Measurements from ENCODE around the gene RHOU.
"Not testable (repeated sequence)": the region's sequence is repeated elsewhere in the genome, so short reads cannot be mapped to it uniquely, and the experiment has no call there.

Gene RHOU

GRCh38 chr1:228765168-228765946 lies 30.1 kb downstream of the RHOU start:
- no peak for DNase-seq

GRCh38 chr1:228766788-228767187 lies 31.5 kb downstream of the RHOU start:
- no peak for DNase-seq

GRCh38 chr1:228767636-228768354 lies 32.5 kb downstream of the RHOU start:
- no peak for DNase-seq

GRCh38 chr1:228768355-228769000 lies 33.2 kb downstream of the RHOU start:
- no peak for DNase-seq

- DNase-seq: no peak
Measured at GRCh38 chr1:228770779-228771223, 35.5 kb downstream of the RHOU start.

GRCh38 chr1:228772516-228773212 lies 37.4 kb downstream of the RHOU start:
- DNase-seq: no peak

- not testable (repeated sequence) for DNase-seq
Measured at GRCh38 chr1:228775946-228776345, 40.7 kb downstream of the RHOU start.

- no peak for DNase-seq
Measured at GRCh38 chr1:228776449-228776848, 41.2 kb downstream of the RHOU start.

- DNase-seq: no peak
Measured at GRCh38 chr1:228777236-228777635, 42.0 kb downstream of the RHOU start.

- no peak for DNase-seq
Measured at GRCh38 chr1:228778026-228778425, 42.7 kb downstream of the RHOU start.

- no peak for DNase-seq
Measured at GRCh38 chr1:228778466-228778865, 43.2 kb downstream of the RHOU start.

GRCh38 chr1:228778961-228779360 lies 43.7 kb downstream of the RHOU start:
- DNase-seq: no peak

GRCh38 chr1:228781161-228781808 lies 46.0 kb downstream of the RHOU start:
- DNase-seq: peak; percentile 58

- DNase-seq: no peak
Measured at GRCh38 chr1:228781809-228782661, 46.8 kb downstream of the RHOU start.

GRCh38 chr1:228782662-228783417 lies 47.6 kb downstream of the RHOU start:
- no peak for DNase-seq

GRCh38 chr1:228783418-228784040 lies 48.2 kb downstream of the RHOU start:
- no peak for DNase-seq

GRCh38 chr1:228784181-228784580 lies 48.9 kb downstream of the RHOU start:
- DNase-seq: no peak

GRCh38 chr1:228785366-228786330 lies 50.4 kb downstream of the RHOU start:
- no peak for DNase-seq
